H1 (cell line): ENCODE data around the gene ARHGEF28.

Source experiments
- CTCF ChIP-seq, 3 experiments: IDR thresholded peaks; 1 replicate in 2 of 3; 2 replicates in 1 of 3; pipeline versions ENCODE4 v1.5.1 to v1.6.1; 2011; ENCODE audit warnings: low read length in 3 of 3, mild to moderate bottlenecking in 3 of 3, inconsistent platforms in 2 of 3, low read depth in 1 of 3, moderate library complexity in 1 of 3; ENCODE audit not compliant: insufficient read depth in 1 of 3; ENCODE audit errors: control extremely low read depth in 1 of 3
- EP300 ChIP-seq, 2 experiments: IDR thresholded peaks; 1 replicate in 1 of 2; 2 replicates in 1 of 2; pipeline ENCODE4 v1.6.1; 2011 to 2012; ENCODE audit warnings: low read depth in 2 of 2, low read length in 2 of 2, mild to moderate bottlenecking in 2 of 2, borderline replicate concordance in 1 of 2, inconsistent platforms in 1 of 2, moderate library complexity in 1 of 2

- no peak for TF ChIP-seq CTCF (IDR thresholded peaks at IDR 0.05; ENCODE audit: control extremely low read depth in 1 of 3, insufficient read depth in 1 of 3, low read depth in 1 of 3, low read length in 3 of 3)
- no peak for TF ChIP-seq EP300 (IDR thresholded peaks at IDR 0.05; ENCODE audit: borderline replicate concordance in 1 of 2, low read depth in 2 of 2, low read length in 2 of 2)
Observed at GRCh38 chr5:73979321-73979720, 353.3 kb downstream of the ARHGEF28 start.
